ENCODE results near the gene DMWD. TPM values are rescaled to one million over a fixed set of nuclear protein-coding genes. Genes with fewer than 3 reads are reported as not detected.

DMWD gene
- total RNA-seq, 2 experiments from 2014 or later, result 43.2 to 44.0 TPM

DNA sequence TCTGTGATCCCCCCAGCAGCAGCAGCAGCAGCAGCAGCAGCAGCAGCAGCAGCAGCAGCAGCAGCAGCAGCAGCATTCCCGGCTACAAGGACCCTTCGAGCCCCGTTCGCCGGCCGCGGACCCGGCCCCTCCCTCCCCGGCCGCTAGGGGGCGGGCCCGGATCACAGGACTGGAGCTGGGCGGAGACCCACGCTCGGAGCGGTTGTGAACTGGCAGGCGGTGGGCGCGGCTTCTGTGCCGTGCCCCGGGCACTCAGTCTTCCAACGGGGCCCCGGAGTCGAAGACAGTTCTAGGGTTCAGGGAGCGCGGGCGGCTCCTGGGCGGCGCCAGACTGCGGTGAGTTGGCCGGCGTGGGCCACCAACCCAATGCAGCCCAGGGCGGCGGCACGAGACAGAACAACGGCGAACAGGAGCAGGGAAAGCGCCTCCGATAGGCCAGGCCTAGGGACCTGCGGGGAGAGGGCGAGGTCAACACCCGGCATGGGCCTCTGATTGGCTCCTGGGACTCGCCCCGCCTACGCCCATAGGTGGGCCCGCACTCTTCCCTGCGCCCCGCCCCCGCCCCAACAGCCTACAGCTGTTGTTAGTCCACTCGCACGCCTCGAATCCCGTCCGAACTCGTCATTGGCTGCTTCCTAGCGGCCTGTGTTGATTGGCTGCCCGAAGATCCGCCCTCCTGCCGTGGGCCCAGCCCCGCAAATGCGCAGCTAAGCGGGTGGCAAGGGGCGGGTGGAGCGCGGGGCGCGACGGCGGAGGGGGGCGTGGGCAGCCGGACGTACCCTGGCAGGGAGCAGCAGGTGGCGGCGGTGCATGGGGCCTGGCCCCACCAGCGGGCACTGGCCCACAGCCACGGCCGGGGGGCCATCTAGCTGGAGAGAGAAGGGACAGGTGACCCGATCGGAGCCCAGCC, 22.2 kb downstream of the DMWD start:
- Histone ChIP-seq H3K4me3 (ENCODE audit: low read depth, low read length, poor library complexity, severe bottlenecking) (peak overlapping the region; percentile 71), H2AFZ (ENCODE audit: low read length) (peak overlapping the region; percentile 17; the same call in 1 of the 2 replicates), H3K9me3 (ENCODE audit: low read length) (no peaks in the 10 kb centered on the region), H3K4me1 (ENCODE audit: insufficient read depth, low read length, poor library complexity, severe bottlenecking) (peaks cover 33% of the 10 kb centered on the region), H3K9me2 (ENCODE audit: insufficient read depth, low read length) (no peaks in the 10 kb centered on the region), H3K27ac (ENCODE audit: low read depth, low read length, poor library complexity, severe bottlenecking) (peak overlapping the region; percentile 71), H4K20me1 (ENCODE audit: insufficient read depth, low read length) (no peaks in the 10 kb centered on the region), H3K36me3 (ENCODE audit: insufficient read depth, low read length) (no peaks in the 10 kb centered on the region), H3K79me2 (ENCODE audit: insufficient read depth, low read depth, low read length) (no peaks in the 10 kb centered on the region), H3K4me2 (ENCODE audit: low read length) (peak overlapping the region; percentile 91)
- POLR2A ChIA-PET, result interaction anchor here (1.1 to 1.3 kb wide), 2 partner anchors 50 to 93 kb away, joined by 3 to 4 read pairs; partner anchors contain the start of gene SYMPK
- peak; percentile 97 for DNase-seq (ENCODE audit: low spot score)
- BruUV-seq (replicated peaks), result no TSS peak
- CTCF ChIA-PET (ENCODE audit: unreplicated experiment), result interaction anchor here (0.5 to 0.6 kb wide), 4 partner anchors 40 to 1552 kb away, joined by 3 to 10 read pairs (median 4); no protein-coding TSS in a partner anchor
- intact Hi-C loops (cut with micrococcal nuclease; ENCODE audit: unreplicated experiment), result loop anchor here (1.0 to 5.0 kb wide), 3 partner anchors 9 to 78 kb away; partner anchors contain the start of genes QPCTL and SNRPD2
- TF ChIP-seq, protein P1, sequence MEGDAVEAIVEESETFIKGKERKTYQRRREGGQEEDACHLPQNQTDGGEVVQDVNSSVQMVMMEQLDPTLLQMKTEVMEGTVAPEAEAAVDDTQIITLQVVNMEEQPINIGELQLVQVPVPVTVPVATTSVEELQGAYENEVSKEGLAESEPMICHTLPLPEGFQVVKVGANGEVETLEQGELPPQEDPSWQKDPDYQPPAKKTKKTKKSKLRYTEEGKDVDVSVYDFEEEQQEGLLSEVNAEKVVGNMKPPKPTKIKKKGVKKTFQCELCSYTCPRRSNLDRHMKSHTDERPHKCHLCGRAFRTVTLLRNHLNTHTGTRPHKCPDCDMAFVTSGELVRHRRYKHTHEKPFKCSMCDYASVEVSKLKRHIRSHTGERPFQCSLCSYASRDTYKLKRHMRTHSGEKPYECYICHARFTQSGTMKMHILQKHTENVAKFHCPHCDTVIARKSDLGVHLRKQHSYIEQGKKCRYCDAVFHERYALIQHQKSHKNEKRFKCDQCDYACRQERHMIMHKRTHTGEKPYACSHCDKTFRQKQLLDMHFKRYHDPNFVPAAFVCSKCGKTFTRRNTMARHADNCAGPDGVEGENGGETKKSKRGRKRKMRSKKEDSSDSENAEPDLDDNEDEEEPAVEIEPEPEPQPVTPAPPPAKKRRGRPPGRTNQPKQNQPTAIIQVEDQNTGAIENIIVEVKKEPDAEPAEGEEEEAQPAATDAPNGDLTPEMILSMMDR (conservative IDR thresholded peaks at IDR 0.05; ENCODE audit: low read length), result peak; percentile 93
- TF ChIP-seq EZH2phosphoT487 (IDR thresholded peaks at IDR 0.05; ENCODE audit: borderline replicate concordance, low read depth, low read length), result no peak

DNA sequence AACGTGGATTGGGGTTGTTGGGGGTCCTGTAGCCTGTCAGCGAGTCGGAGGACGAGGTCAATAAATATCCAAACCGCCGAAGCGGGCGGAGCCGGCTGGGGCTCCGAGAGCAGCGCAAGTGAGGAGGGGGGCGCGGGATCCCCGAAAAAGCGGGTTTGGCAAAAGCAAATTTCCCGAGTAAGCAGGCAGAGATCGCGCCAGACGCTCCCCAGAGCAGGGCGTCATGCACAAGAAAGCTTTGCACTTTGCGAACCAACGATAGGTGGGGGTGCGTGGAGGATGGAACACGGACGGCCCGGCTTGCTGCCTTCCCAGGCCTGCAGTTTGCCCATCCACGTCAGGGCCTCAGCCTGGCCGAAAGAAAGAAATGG, 22.8 kb downstream of the DMWD start:
- Histone ChIP-seq H3K9me2 (ENCODE audit: insufficient read depth, low read length) (no peaks in the 10 kb centered on the region), H3K79me2 (ENCODE audit: insufficient read depth, low read depth, low read length) (no peaks in the 10 kb centered on the region), H3K27ac (ENCODE audit: low read depth, low read length, poor library complexity, severe bottlenecking) (peak overlapping the region; percentile 71), H2AFZ (ENCODE audit: low read length) (peak overlapping the region; percentile 17; the same call in 1 of the 2 replicates), H3K4me2 (ENCODE audit: low read length) (peak overlapping the region; percentile 91), H3K4me3 (ENCODE audit: low read depth, low read length, poor library complexity, severe bottlenecking) (peak overlapping the region; percentile 71), H3K36me3 (ENCODE audit: insufficient read depth, low read length) (no peaks in the 10 kb centered on the region), H3K4me1 (ENCODE audit: insufficient read depth, low read length, poor library complexity, severe bottlenecking) (peaks cover 33% of the 10 kb centered on the region), H4K20me1 (ENCODE audit: insufficient read depth, low read length) (no peaks in the 10 kb centered on the region), H3K9me3 (ENCODE audit: low read length) (no peaks in the 10 kb centered on the region)
- TF ChIP-seq, protein P1 (conservative IDR thresholded peaks at IDR 0.05; ENCODE audit: low read length), result no peak
- TF ChIP-seq EZH2phosphoT487 (IDR thresholded peaks at IDR 0.05; ENCODE audit: borderline replicate concordance, low read depth, low read length), result no peak
- no TSS peak for BruUV-seq (replicated peaks)
- CTCF ChIA-PET (ENCODE audit: unreplicated experiment), result interaction anchor here (0.6 to 1.3 kb wide), 4 partner anchors 30 to 434 kb away, joined by 3 to 5 read pairs (median 4); no protein-coding TSS in a partner anchor
- intact Hi-C loops (cut with micrococcal nuclease; ENCODE audit: unreplicated experiment), result loop anchor here (1.0 to 5.0 kb wide), 4 partner anchors 9 to 78 kb away; partner anchors contain the start of genes QPCTL and SNRPD2
- peak; percentile 70 for DNase-seq (ENCODE audit: low spot score)
- POLR2A ChIA-PET, result interaction anchor here (0.7 to 1.3 kb wide), 5 partner anchors 49 to 194 kb away, joined by 3 to 4 read pairs (median 4); partner anchors contain the start of gene SYMPK

Measured in OCI-LY7 (cell line).